OCI-LY1 (cell line): ENCODE data around the gene WDPCP.

ENCODE experiments used
- CTCF ChIP-seq: fragments of 200-600 bp; sonication (generic), shearing (Covaris generic); IDR thresholded peaks from 2 replicates; pipeline ENCODE4 v1.5.1; 2017; ENCODE audit warnings: mild to moderate bottlenecking, antibody characterized with exemption, low read length, moderate library complexity, mixed read lengths
- EZH2 ChIP-seq: fragments of 200-600 bp; sonication (generic), shearing (Covaris generic); IDR thresholded peaks from 2 replicates; pipeline ENCODE4 v1.8.0; 2017; ENCODE audit warnings: borderline replicate concordance, mixed run types, mild to moderate bottlenecking, antibody characterized with exemption, low read length, moderate library complexity, mixed read lengths

DNA sequence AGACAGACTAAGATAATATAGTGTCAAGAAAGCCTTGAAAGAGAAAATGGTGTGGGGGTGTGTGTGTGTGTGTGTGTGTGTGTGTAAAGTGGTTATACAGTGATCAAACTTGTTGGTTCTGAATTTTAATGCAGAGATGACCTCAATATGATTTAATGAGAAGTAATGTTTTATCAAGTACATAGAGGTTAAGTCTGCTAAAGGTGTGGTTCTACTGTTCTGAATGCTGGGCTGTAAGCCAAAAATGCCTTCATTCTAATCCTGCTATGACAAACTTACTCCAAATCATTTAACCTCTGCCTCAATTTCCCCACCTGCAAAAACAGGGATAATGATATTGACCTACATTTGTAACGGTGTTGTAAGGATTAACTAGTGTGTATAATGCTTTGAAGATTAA lies 87.9 kb downstream of the WDPCP start:
- TF ChIP-seq CTCF (no peak), EZH2 (no peak)
